HG03354 (cell line): ENCODE results near the gene IFI27L2.
A peak's percentile ranks its signal among the peaks of the same experiment; 100 is the strongest.
"Not testable (repeated sequence)": the region's sequence is repeated elsewhere in the genome, so short reads cannot be mapped to it uniquely, and the experiment has no call there.

Experiments
- ATAC-seq: cut with Tn5 transposase; IDR thresholded peaks from one replicate; pipeline ENCODE4 v1.9.1; 2021; ENCODE audit warnings: mild to moderate bottlenecking; ENCODE audit not compliant: unreplicated experiment, poor library complexity, severe bottlenecking

The IFI27L2 gene

DNA sequence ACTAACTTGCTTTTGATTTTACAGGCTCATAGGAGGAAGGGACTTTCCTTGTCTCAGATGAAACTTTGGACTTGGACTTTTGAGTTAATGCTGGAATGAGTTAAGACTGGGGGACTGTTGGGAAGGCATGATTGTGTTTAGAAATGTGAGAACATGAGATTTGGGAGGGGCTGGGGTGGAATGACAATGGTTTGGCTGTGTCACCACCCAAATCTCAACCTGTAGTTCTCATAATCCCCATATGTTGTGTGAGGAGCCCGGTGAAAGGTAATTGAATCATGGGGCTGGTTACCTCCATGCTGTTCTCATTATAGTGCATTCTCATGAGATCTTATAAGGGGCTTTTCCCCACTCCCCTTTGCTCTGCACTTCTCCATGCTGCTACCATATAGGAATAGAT is 26.7 kb upstream of the IFI27L2 start:
- not testable (repeated sequence) for ATAC-seq

DNA sequence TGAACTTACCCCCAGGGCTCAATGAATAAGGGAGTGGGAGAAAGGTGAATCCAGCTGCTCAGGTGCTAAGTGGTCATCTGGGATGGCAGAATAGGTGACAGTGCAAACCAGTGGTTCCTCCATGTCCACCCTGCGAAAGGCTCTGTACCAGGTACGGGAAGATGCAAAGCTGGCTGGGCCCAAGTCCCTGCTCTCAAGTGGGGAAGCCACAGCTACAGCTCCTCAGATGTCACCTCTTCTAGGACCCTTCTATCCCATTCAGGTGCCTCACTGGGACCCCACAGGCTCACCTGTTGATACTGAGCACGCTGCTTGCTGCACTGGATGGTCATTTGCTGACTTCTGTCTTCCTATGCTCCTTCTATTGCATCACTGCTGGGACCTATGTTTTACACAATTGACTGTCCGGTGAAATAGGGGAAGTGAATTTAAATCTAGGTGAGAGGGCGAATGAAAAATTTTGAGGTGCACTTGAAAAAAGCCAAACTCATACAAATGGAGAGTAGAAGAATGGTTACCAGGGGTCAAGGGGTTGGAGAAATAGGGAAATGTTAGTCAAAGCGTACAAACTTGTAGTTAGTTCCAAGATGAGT is 24.4 kb upstream of the IFI27L2 start:
- ATAC-seq: no peak

DNA sequence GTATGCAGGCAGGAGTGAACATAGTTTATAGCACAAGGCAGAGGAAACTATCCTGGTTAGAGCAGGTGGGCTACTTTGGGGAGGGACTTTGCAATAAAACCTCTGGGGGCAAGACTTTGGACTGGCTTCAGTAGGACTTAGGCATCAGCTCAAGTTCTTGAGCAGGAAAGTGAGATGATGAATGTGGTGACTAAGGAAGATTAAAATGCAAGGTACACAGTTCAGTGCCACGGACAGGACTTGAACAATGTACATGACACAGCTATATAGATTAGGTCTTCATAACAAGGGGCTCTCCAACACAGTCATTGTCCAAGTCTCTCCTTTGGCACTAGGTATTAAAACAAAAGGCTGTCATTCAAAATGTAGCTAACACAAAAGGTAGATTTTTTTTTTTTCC is 23.3 kb upstream of the IFI27L2 start:
- ATAC-seq: no peak

DNA sequence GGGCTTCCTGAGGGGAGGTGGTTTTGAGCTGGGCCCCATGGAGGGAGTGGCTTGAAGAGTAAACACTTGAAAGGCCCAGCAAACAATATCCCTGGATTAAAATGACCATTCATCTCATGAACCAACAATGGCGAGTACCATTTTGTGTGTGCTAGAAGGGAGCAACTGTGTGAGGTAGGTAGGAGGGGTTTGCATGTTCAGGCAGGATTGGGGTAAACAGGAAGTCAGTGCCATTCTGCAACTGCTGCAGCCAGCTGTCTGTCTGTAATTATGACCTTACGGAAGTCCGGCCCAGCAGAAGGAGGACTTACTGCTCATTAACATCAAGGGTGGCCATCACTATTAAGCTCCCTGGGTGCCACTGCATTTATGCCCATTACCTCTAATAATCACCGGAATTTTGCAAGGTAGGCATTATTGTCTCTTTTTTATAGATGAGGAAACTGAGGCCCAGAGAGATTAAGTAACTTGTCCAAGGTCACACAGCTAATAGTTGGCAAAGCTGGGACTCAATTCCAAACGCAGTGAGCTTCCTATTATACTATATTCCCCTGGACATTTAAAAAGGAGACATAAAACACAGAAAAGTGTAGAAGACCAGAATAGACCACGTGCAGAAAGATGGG is 16.6 kb upstream of the IFI27L2 start:
- no peak for ATAC-seq

DNA sequence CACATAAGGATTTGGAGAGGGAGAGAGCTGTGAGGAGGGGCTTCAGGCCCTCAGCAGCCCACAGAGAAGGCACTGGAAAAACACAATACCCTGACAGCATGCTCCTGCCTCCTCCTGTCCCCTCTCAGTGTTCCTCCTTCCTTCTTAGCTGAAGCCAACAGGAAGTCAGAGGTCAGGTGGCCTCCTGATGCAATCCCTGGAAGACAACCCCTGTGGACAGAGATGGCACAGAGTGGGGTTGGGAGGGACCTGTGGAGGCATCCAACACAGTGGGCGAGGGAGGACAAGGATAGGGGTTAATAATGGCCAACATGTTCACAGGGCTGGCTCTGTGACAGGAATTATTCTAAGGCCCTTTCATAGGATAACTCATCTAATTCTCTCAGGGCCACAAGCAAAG is 15.4 kb upstream of the IFI27L2 start:
- no peak for ATAC-seq

DNA sequence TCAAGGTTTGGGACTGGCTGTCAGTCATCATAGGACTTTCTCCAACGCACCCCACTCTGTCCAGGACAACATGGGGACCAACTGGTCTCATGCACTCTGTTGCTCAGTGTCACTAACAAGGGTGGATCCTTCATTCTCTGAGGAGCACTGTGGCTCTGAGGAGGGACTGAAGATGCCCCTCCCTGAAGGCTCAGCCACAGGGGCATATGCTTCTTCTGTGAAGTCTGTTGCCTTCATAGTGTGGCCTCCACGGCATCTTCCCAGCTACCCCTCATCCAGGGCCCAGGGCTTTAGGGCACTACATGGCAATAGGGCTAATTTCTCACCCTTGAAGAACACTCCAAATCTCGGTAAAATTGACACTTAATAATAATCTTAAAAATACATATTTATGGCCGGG is 14.3 kb upstream of the IFI27L2 start:
- no peak for ATAC-seq

DNA sequence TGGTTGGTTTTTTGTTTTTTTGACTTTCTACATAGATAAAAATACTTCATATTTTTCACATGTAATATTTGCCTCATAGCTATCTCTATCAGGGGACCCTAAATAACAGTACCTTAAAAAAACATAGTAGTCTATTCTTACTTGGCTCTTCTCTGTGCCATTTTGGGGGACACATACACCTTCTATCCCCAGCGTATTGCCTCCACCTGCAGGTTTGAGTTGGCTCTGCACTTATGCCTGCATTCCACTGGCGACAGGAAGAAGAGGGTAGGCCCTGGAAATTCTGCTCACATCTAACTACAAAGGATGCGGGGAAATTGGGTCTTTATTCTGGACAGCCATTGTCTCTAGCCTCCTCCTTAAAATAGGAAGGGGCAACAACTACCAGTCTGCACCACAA is 13.8 kb upstream of the IFI27L2 start:
- no peak for ATAC-seq

DNA sequence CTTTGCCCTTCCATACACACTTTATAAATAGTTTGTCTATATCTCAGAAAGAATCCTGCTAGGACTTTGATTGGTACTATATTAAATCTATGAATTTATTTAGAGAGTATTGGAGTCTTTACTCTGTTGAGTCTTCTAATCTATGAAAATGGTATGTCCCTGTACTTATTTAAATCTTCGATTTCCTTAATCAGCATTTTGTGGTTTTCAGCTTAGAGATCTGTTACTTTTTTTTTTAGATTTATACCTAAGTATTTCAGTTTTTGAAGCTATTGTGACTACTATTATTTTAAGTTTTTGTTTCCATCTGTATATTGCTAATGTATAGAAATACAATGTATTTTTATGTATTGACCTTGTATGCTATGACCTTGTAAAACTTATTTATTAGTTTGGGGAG is 13.4 kb upstream of the IFI27L2 start:
- ATAC-seq: no peak

DNA sequence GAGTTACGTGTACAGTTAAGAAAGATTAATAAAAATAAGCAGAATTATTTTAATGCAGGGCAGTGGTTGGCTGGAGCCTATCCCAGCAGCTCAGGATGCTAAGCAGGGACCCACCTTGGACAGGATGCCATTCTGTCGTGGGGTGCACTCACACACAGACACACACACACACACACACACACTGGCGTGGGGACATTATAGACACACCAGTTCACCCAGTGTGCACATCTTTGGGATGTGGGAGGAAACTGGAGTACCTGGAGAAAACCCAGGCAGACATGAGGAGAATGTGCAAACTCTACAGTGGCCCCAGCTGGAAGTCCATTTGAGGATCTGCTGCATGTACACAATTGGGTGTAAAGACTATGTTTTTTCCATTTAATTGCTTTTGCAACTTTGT is 12.8 kb upstream of the IFI27L2 start:
- ATAC-seq: no peak

DNA sequence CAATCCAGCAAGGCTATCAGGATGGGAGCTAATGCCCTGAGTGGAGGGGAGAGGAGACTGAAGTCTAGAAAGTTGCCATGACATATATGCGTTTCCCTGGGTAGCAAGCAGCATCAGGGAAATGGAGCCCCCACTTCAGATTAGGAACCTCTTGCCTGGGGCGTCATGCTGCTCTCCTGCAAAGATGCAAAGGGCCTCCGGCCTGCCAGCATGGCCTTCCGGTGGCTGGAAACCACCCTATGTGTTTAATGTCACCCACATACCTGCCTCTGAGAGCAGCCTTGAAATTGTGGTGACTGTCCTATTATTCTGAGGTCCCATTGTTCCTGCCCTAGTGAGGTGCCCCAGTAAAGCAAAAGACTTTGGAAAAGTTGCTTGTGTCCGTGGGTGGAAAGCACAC is 10.0 kb upstream of the IFI27L2 start:
- no peak for ATAC-seq

DNA sequence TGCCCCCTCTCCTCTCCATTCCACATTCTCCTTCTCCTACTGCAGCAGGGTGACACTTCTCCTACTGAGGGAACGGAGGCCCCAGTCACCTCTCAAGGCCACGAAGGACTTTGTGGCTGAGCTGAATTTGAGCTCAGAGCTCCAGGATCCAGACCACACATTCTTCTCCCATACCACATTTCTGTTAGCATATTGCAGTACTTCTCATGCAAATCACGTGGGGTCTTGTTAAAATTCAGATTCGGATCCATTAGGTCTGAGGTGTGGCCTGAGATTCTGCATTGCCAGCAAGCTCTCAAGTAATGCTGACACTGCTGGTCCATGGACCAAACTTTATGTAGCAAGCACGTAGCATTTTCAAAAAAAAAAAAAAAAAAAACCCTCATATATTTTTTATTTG is 9.6 kb upstream of the IFI27L2 start:
- no peak for ATAC-seq

DNA sequence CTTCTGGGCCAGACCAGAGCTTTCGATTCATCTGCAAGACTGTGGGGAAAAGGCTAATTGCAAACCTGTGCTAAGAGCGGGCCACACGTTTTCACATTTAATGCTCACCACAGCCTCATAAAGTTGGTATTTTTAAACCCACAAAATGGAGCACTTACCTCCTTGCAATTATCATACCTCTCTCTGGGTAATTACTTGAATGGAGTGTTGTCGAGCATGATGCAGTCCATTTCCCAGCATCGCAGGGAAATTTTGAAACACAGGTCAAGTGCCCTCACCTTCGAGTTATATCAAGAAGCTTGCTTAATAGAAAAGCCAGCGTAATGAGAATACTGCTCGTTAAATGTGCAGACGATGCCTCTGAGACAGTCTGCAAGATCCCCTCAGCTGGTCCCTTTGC is 8.8 kb upstream of the IFI27L2 start:
- ATAC-seq: no peak

DNA sequence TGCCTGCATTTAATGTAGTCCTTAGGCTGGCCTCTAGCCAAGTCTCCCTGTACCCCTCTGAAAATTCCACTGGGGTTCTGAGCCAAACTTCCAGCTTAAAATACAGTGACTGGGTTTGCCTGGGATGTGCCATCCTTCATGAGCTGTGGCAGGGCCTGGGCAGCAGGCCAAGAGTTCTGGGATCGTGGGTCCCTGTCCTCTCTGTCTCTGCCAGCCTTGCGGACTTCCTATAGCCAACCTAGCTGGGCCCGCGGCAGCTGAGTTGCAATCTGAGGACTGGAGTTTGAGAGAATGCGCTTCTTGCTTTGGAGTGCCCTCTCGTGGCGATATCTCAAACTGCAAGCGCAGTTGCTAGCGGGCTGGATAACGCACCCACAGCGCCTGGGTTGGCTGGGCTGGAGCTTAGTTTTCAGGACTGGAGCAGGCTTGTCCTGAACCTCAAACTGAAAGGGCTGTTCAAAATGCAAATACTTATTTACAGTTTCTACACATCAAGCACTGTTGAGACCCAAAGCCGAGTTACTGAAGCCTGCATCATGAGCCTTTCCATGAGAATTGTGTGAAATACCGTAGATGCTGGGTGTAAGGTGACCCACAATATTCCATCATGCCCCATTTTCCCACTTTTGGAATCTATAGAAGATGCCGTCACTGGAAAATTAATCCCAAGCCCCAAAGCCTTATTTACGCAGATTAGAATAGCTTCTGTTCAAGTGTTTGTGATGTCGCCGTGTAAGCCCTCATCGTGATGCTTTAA is 7.3 kb upstream of the IFI27L2 start:
- peak; percentile 92 for ATAC-seq

DNA sequence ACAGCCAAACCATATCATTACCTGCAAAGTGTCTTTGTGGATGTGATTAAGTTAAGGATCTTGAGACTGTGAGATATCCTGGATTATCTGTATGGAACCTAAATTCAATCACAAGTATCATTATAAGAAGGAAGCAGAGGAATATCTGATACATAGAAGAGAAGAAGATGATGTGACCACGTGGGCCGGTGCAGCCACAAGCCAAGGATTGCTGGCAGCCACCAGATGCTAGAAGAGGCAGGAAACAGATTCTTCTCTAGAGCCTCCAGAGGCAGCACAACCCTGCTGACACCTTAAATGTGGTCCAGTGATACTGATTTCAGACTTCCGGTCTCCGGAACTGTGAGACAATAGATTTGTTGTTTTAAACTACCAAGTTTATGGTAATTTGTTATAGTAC is 6.1 kb upstream of the IFI27L2 start:
- ATAC-seq: no peak

DNA sequence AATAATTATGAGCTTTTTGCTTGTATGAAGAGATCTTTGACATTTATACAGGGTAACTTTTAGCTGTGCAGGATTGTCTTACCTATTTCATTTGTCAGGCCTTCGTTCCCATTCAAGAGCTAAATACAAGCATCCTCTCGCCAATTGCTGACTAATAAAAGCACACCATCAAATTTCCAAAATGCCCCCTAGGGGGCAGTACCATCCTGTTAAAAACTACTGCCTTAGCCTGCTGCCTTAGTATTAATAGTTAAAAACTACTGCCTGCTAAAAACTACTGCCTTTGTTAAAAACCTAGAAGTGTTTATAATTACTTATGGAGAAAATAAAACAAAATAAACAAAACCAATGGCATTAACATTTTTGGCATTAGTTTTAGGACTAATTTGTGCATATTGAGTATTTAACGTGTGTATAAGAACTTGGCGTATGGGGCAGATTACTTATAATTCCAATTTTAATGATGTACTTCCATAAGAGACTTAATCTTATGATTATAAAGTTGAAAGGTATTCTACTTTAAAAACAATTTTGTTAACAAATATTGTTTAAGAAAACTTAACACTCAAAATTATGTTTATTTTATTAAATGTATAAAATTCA is 3.0 kb upstream of the IFI27L2 start:
- no peak for ATAC-seq

DNA sequence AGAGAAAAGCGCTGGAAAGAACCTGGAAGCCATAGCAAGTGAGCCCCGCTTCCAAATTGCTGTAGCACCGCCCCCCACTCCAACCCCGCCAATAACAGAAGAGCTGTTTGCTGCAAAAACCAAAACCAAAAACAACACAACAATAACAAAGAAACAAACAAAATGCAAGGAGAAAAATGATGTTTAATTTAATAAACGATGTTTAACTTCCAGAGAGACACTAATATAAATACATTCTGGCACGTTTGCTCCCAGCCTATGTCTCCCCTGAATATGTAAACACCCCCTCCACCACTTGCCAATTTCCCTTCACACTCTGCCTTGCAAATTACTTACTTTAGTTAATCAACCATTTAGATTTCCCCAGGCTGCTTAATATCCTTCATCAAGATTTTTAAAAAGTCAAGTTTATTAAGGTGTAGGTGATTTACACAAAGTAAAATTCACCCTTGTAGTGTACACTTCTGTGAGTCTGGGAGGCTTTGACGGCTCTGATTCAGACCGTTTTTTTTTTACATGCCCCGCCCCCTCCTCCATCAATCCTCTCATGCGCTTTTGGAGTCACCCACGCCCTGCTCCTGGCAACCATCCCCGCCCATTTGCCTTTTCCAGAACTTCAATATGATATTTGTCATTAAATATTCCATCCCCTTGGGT is 482 bp upstream of the IFI27L2 start:
- no peak for ATAC-seq

DNA sequence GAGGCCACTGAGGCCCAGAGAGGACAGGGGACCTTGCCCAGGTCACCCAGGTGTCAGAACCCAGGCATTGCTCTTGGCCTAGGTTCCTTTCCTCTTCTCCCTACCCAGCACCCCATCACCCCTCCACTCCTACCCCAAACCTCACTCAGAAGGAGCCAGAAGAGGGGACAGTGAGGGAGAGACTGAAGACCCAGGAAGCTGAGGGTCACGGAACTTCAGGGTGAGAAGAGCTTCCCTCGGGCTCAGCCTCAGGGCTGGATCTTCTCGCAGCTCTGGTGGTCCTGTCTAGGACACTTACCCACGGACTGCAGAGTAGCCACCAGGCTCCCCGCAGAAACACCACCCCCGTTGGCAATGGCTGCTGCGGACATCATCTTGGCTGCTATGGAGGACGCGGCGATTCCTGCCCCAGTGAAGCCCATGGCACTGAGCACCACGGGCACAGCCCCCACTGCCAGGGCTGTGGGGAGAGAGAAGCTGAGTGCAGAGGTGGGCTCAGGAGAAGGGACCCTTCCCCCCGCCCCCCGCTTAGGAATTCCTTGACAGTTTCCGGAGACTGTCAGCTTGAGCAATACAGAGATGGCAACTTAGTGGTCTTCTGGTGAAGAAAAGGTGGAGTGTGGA is 1.1 kb downstream of the IFI27L2 start:
- no peak for ATAC-seq

DNA sequence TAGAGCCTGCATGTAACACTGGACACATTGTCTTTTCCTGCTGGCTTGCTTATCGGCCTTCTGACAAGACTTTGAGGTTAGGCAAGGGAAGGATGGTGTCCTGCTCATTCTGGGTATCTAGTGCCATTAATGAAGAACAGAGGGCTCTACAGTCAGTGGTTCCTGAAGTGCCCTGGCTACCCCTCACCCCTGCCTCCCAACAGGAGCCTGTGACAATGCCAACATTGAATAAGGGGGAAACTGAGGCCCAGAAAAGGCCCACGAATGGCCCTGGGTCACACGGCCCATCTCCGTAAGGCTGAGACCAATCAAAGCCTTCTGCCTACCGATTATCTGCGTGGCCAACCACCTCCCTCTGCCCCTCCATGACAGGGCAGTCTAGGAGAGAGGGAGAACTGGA is 2.1 kb downstream of the IFI27L2 start:
- no peak for ATAC-seq

DNA sequence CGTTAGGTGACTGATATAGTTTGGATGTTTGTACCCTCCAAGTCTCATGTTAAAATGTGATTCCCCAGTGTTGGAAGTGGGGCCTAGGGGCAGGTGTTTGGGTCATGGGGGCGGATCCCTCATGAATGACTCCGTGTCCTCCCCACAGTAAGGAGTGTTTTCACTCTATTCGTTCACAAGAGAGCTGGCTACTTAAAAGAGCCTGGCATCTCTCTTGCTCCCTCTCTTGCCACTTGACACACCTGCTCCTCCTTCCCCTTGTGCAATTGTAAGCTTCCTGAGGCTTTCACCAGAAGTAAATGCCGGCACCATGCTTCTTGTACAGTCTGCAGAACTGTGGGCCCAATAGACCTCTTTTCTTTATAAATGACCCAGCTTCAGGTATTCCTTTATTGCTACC is 2.6 kb downstream of the IFI27L2 start:
- ATAC-seq: no peak

DNA sequence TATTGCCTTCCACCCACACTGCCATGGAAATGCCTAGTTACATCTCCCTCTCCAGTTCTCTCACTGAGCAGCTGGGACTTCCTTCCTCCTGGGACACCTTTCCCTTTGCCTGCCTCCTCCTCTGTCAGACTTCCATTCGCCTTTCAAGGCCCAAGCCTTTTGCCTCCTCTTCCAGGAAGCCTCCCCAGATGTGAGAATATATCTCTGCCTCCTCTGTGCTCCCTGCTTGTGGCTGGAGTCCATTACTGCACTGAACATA is 3.1 kb downstream of the IFI27L2 start:
- no peak for ATAC-seq
